ENCODE measurements around the gene TNNC2.

GRCh38 chr20:45845452-45845851 is 18.3 kb upstream of the TNNC2 start:
- TF ChIP-seq CTCF (IDR thresholded peaks at IDR 0.05): no peak
- no peak for TF ChIP-seq POLR2A (IDR thresholded peaks at IDR 0.05)

Measured in Peyer's patch (tissue), 4 donors.